Endothelial cell of umbilical vein (primary cell): ENCODE results near the gene CYP8B1. TPM values are rescaled to one million over a fixed set of nuclear protein-coding genes. Genes with fewer than 3 reads are reported as not detected.

Experiments
- BruUV-seq: library from RNA; stranded (reverse); fragments of 400-500 nt; replicated peaks from 2 replicates; lab custom pipeline; 2021; lab: Mats Ljungman, UMichigan
- CTCF ChIA-PET: fragments of 300-600, 350-600 bp; sonication (Branson Sonifier 250); formaldehyde crosslinking; loops from one replicate; lab custom pipeline; 2021; ENCODE audit warnings: antibody characterized with exemption, inconsistent platforms; lab: Charles Lee
- POLR2A ChIA-PET: fragments of 300-600, 350-600 bp; sonication (Branson Sonifier 250); formaldehyde crosslinking; loops from one replicate; lab custom pipeline; 2021; ENCODE audit warnings: antibody characterized with exemption, inconsistent platforms; lab: Charles Lee
- DNase-seq: peaks from one replicate; pipeline ENCODE4 v3.0.0-alpha.2; 2011; ENCODE audit warnings: low read depth, low spot score
- FAIRE-seq: peaks from 2 replicates; lab custom pipeline; 2011; peaks lifted over from hg19 to GRCh38; lab: Jason Lieb, UNC
- H2AFZ ChIP-seq: 2 replicates; pipeline ENCODE4 v1.6.0; 2012; ENCODE audit warnings: low read depth, low read length, control low read depth, inconsistent platforms
- H3K27ac ChIP-seq: 2 replicates; pipeline ENCODE4 v1.5.1; 2011; ENCODE audit warnings: low read depth, mild to moderate bottlenecking, control low read depth, low read length, moderate library complexity; ENCODE audit not compliant: insufficient read depth
- H3K27me3 ChIP-seq, 2 experiments: 2 replicates each; pipeline versions ENCODE4 v1.6.0 to v1.6.1; 2011; ENCODE audit warnings: low read length in 2 of 2, mixed read lengths in 1 of 2; ENCODE audit not compliant: control insufficient read depth in 2 of 2, insufficient read depth in 2 of 2
- H3K36me3 ChIP-seq, 2 experiments: 2 replicates in 1 of 2; 3 replicates in 1 of 2; pipeline ENCODE4 v1.5.1; 2011; ENCODE audit warnings: low read length in 2 of 2, mild to moderate bottlenecking in 1 of 2, moderate library complexity in 1 of 2; ENCODE audit not compliant: control insufficient read depth in 2 of 2, insufficient read depth in 2 of 2; ENCODE audit errors: extremely low read depth in 1 of 2
- H3K4me1 ChIP-seq: 3 replicates; pipeline ENCODE4 v1.5.1; 2011; ENCODE audit warnings: mild to moderate bottlenecking, low read length; ENCODE audit not compliant: control insufficient read depth, insufficient read depth; ENCODE audit errors: extremely low read depth
- H3K4me2 ChIP-seq: 2 replicates; pipeline ENCODE4 v1.6.1; 2011; ENCODE audit warnings: low read length, control low read depth, mixed read lengths; ENCODE audit not compliant: insufficient read depth
- H3K4me3 ChIP-seq, 3 experiments: fragments of 200-600 bp in 1 of 3; sonication (generic), shearing (Covaris generic) in 1 of 3; replicated peaks in 1 of 3; 2 replicates each; pipeline ENCODE4 v1.5.1; 2011 to 2016; ENCODE audit warnings: control low read depth in 3 of 3, low read length in 3 of 3, mild to moderate bottlenecking in 2 of 3, inconsistent platforms in 1 of 3, low read depth in 1 of 3, moderate library complexity in 1 of 3; ENCODE audit not compliant: insufficient read depth in 1 of 3
- H3K79me2 ChIP-seq: 2 replicates; pipeline ENCODE4 v1.6.0; 2012; ENCODE audit warnings: low read length, inconsistent platforms; ENCODE audit not compliant: control insufficient read depth, insufficient read depth
- H3K9ac ChIP-seq: replicated peaks from 2 replicates; pipeline ENCODE3; 2011; ENCODE audit warnings: low read length, control low read depth; ENCODE audit not compliant: insufficient read depth; ENCODE audit errors: extremely low read depth
- H3K9me1 ChIP-seq: replicated peaks from 3 replicates; pipeline ENCODE4 v1.6.0; 2011; ENCODE audit warnings: mild to moderate bottlenecking, low read length; ENCODE audit not compliant: control insufficient read depth, insufficient read depth; ENCODE audit errors: extremely low read depth
- H3K9me3 ChIP-seq: replicated peaks from 2 replicates; pipeline ENCODE4 v1.5.1; 2012; ENCODE audit warnings: low read length, inconsistent platforms; ENCODE audit not compliant: control insufficient read depth, insufficient read depth
- H4K20me1 ChIP-seq: replicated peaks from 2 replicates; pipeline ENCODE3; 2011; ENCODE audit warnings: mild to moderate bottlenecking, low read length; ENCODE audit not compliant: control insufficient read depth, insufficient read depth; ENCODE audit errors: extremely low read depth
- EZH2 ChIP-seq: IDR thresholded peaks from 2 replicates; pipeline ENCODE4 v1.6.1; 2012; ENCODE audit warnings: borderline replicate concordance, low read depth, mild to moderate bottlenecking, moderate library complexity, low read length, inconsistent platforms; ENCODE audit not compliant: severe bottlenecking
- FOS ChIP-seq: IDR thresholded peaks from 2 replicates; pipeline ENCODE4 v1.6.1; 2011; ENCODE audit warnings: mild to moderate bottlenecking, low read length, moderate library complexity, borderline replicate concordance; ENCODE audit not compliant: insufficient read depth
- GATA2 ChIP-seq: IDR thresholded peaks from 2 replicates; pipeline ENCODE4 v1.7.0; 2011; ENCODE audit warnings: low read depth, mild to moderate bottlenecking, moderate library complexity, mixed read lengths, low read length; ENCODE audit not compliant: insufficient read length, insufficient read depth
- JUN ChIP-seq: IDR thresholded peaks from 2 replicates; pipeline ENCODE4 v1.6.1; 2011; ENCODE audit warnings: borderline replicate concordance, low read depth; ENCODE audit not compliant: insufficient read length, insufficient read depth
- MYC ChIP-seq: IDR thresholded peaks from one replicate; pipeline ENCODE4 v1.6.1; 2011; ENCODE audit warnings: mild to moderate bottlenecking, low read depth, low read length
- POLR2A ChIP-seq: IDR thresholded peaks from 2 replicates; pipeline ENCODE4 v1.6.1; 2012; ENCODE audit warnings: low read depth, mild to moderate bottlenecking, control low read depth, low read length
- POLR2AphosphoS5 ChIP-seq: IDR thresholded peaks from 2 replicates; pipeline ENCODE4 v1.6.1; 2012; ENCODE audit warnings: low read depth, mild to moderate bottlenecking, control low read depth, low read length, moderate library complexity; ENCODE audit not compliant: insufficient read depth
- dilution Hi-C: fragments of 300-500 bp; cut with MboI; formaldehyde crosslinking; loops from one replicate; pipeline ENCODE4 v1.15.0; 2019; ENCODE audit warnings: low sequenced_read_pairs; ENCODE audit not compliant: extremely low pct_ligation_motif_present
- intact Hi-C: fragments of 100-400 bp; cut with micrococcal nuclease; formaldehyde crosslinking; loops from one replicate; pipeline ENCODE4 v1.10.0; 2022
- polyA plus RNA-seq, 4 experiments: library from polyadenylated mRNA; depleted of rRNA in 3 of 4; stranded (reverse) in 3 of 4; unstranded in 1 of 4; fragments of >200 nt; gene quantifications; 2 replicates each; pipeline versions ENCODE4 v1.2.1 to v1.2.3, GENCODE V29; 2011 to 2012; ENCODE audit warnings: missing spikeins in 1 of 4
- total RNA-seq: library from RNA; stranded (reverse); gene quantifications from 2 replicates; pipeline ENCODE4 v1.2.3, GENCODE V29; 2021
- TF ChIP-seq, protein P1 (sequence below), 2 donors: IDR thresholded peaks; 1 replicate in 1 of 2; 2 replicates in 1 of 2; pipeline ENCODE4 v1.5.1; 2011; ENCODE audit warnings: low read length in 2 of 2, mild to moderate bottlenecking in 2 of 2, moderate library complexity in 2 of 2, control low read depth in 1 of 2, inconsistent platforms in 1 of 2, low read depth in 1 of 2; ENCODE audit not compliant: insufficient read depth in 1 of 2; ENCODE audit errors: extremely low read depth in 1 of 2
- TF ChIP-seq, protein P2 (sequence below): IDR thresholded peaks from 2 replicates; pipeline ENCODE4 v1.6.1; 2011; ENCODE audit not compliant: insufficient read depth, insufficient read length

Gene CYP8B1
- total and polyA plus RNA-seq, 2 donors (not counting 3 experiments of a cell fraction or from before 2014, with no cell fraction given) = not detected

DNA sequence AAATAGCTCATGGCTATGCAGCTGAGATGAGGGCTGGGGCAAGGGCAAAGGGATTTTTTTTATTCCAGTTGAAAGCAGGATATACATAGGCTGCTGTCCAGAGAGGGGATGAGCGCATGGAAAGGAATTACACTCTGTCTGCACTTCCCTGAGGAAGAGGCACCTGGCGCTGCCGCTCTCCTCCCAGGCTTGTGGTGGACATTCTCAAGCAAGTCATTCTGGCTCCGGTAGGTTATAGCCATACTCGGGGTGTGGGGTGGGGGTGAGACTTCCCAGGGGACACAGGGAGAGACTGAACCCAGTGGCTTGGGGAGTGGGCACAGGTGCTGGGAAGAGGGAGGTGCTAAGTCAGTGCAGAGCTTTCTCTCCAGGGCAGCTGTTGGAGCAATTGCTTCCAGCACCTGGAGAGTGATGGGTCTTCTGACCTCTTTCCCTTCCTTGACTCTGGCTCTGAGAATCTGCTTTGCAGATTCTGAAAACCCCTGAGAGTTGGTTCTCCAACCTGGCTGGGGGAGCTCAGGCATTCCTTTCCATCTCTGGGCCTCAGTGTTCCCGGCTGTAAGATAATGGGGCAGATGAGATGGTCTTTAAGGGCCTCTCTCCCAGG lies 24.3 kb downstream of the CYP8B1 start:
- H3K9ac ChIP-seq = no peak overlapping the region

More for the DNA sequence above, 24.3 kb downstream of the CYP8B1 start:
- H3K9me3 ChIP-seq = no peaks in the 10 kb centered on the region
- no peaks in the 10 kb centered on the region for H4K20me1 ChIP-seq
- H3K4me2 ChIP-seq = no peak overlapping the region
- no peaks in the 10 kb centered on the region for H3K36me3 ChIP-seq
- FAIRE-seq (no peak), DNase-seq (no peak)
- no peaks in the 10 kb centered on the region for H3K9me1 ChIP-seq
- no peak overlapping the region for H3K27ac ChIP-seq
- no peak for TF ChIP-seq GATA2
- no peak for TF ChIP-seq FOS
- no peak for TF ChIP-seq JUN
- TF ChIP-seq, protein P1, sequence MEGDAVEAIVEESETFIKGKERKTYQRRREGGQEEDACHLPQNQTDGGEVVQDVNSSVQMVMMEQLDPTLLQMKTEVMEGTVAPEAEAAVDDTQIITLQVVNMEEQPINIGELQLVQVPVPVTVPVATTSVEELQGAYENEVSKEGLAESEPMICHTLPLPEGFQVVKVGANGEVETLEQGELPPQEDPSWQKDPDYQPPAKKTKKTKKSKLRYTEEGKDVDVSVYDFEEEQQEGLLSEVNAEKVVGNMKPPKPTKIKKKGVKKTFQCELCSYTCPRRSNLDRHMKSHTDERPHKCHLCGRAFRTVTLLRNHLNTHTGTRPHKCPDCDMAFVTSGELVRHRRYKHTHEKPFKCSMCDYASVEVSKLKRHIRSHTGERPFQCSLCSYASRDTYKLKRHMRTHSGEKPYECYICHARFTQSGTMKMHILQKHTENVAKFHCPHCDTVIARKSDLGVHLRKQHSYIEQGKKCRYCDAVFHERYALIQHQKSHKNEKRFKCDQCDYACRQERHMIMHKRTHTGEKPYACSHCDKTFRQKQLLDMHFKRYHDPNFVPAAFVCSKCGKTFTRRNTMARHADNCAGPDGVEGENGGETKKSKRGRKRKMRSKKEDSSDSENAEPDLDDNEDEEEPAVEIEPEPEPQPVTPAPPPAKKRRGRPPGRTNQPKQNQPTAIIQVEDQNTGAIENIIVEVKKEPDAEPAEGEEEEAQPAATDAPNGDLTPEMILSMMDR (IDR thresholded peaks at IDR 0.05; ENCODE audit: extremely low read depth in 1 of 2, insufficient read depth in 1 of 2, low read depth in 1 of 2, low read length in 2 of 2) = no peak
- TF ChIP-seq POLR2AphosphoS5 = no peak
- no peak for TF ChIP-seq POLR2A
- TF ChIP-seq, protein P2, sequence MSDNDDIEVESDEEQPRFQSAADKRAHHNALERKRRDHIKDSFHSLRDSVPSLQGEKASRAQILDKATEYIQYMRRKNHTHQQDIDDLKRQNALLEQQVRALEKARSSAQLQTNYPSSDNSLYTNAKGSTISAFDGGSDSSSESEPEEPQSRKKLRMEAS = no peak
- TF ChIP-seq MYC = no peak
- no peak for TF ChIP-seq EZH2
- ChIA-PET POLR2A (no interaction called here), CTCF (interaction anchor here (1.8 to 5.4 kb wide), 2 partner anchors 12 to 18 kb away, joined by 4 to 27 read pairs; no protein-coding TSS in a partner anchor)
- no peaks in the 10 kb centered on the region for H3K4me1 ChIP-seq
- no TSS peak for BruUV-seq
- H2AFZ ChIP-seq = no peak overlapping the region
- intact Hi-C loops = no loop called here
- H3K27me3 ChIP-seq = peaks cover 1 to 13% of the 10 kb centered on the region in 2 experiments
- dilution Hi-C loops = no loop called here
- H3K79me2 ChIP-seq = no peaks in the 10 kb centered on the region
- H3K4me3 ChIP-seq = no peak overlapping the region
